Activated naive CD8-positive, alpha-beta T cell treated with anti-CD3 and anti-CD28 coated beads, Interleukin-2, amount 50 U/mL, for 24 hours (primary cell): Measurements from ENCODE around the gene SPOCK1.

Experiments used
- ATAC-seq: fragments of 150-1000 bp; cut with Tn5 transposase; one replicate; pipeline ENCODE4 v1.10.0; 2021
- DNase-seq: peaks from one replicate; pipeline ENCODE4 v3.0.0; 2021
- H3K27ac Mint-ChIP-seq: one replicate; pipeline ENCODE4 v1.8.0; 2021; ENCODE audit warnings: mild to moderate bottlenecking, mixed read lengths
- H3K27me3 Mint-ChIP-seq: one replicate; pipeline ENCODE4 v1.8.0; 2021; ENCODE audit warnings: mixed read lengths
- H3K36me3 Mint-ChIP-seq: one replicate; pipeline ENCODE4 v1.8.0; 2021; ENCODE audit warnings: low read depth, mixed read lengths
- H3K4me1 Mint-ChIP-seq: one replicate; pipeline ENCODE4 v1.8.0; 2021; ENCODE audit warnings: mixed read lengths
- H3K4me3 Mint-ChIP-seq: one replicate; pipeline ENCODE4 v1.8.0; 2021; ENCODE audit warnings: mild to moderate bottlenecking, moderate library complexity, mixed read lengths
- H3K9me3 Mint-ChIP-seq: one replicate; pipeline ENCODE4 v1.8.0; 2021; ENCODE audit warnings: mixed read lengths

SPOCK1 gene

DNA sequence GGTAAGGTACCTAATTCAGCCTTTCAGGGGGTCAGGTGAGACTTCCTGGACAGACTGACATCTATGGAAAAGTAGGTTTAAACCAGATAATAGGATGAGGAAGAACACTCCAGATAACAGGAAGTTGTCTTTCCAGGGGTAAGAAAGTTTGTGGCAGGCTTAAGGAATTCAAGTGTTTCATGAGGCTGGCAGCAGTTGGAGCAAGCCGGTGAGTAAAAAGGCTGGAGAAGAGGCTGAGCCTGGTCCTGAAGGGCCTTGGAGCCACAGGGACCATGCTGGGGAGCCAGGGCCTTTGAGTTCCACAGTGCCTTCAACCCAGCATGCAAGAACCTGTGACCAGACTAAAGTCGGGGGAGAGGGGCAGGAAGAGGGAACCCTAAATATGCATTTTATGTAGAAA is 353.4 kb downstream of the SPOCK1 start:
- Mint-ChIP-seq H3K4me1 (no peaks in the 10 kb centered on the region), H3K27me3 (peaks cover 7% of the 10 kb centered on the region), H3K9me3 (no peaks in the 10 kb centered on the region), H3K27ac (no peak overlapping the region), H3K4me3 (no peak overlapping the region), H3K36me3 (no peaks in the 10 kb centered on the region)
- no peak for ATAC-seq
- DNase-seq = no peak

DNA sequence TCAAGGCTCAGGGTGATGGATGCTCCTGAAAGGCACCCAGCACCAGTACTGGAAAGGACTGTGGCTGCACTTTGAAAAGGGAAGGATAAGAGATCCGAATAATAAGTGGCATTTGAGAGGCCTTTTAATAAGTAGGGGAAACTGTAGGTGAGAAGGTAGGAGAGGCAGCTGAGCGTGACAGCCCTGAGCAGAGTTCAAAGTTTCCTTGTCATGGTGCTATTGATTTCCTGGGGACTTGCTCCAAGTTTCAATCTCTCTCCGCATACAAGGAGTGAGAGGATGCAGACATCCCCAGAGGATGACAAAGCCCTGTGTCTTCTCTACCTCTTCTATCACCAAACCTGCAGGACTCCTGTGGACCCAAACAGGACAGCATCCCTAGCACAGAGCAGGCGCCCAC is 354.5 kb downstream of the SPOCK1 start:
- ATAC-seq = no peak
- H3K4me3 Mint-ChIP-seq = no peak overlapping the region
- DNase-seq = no peak
- H3K9me3 Mint-ChIP-seq = no peaks in the 10 kb centered on the region
- H3K27me3 Mint-ChIP-seq = peaks cover 7% of the 10 kb centered on the region
- no peaks in the 10 kb centered on the region for H3K36me3 Mint-ChIP-seq
- no peak overlapping the region for H3K27ac Mint-ChIP-seq
- no peaks in the 10 kb centered on the region for H3K4me1 Mint-ChIP-seq

DNA sequence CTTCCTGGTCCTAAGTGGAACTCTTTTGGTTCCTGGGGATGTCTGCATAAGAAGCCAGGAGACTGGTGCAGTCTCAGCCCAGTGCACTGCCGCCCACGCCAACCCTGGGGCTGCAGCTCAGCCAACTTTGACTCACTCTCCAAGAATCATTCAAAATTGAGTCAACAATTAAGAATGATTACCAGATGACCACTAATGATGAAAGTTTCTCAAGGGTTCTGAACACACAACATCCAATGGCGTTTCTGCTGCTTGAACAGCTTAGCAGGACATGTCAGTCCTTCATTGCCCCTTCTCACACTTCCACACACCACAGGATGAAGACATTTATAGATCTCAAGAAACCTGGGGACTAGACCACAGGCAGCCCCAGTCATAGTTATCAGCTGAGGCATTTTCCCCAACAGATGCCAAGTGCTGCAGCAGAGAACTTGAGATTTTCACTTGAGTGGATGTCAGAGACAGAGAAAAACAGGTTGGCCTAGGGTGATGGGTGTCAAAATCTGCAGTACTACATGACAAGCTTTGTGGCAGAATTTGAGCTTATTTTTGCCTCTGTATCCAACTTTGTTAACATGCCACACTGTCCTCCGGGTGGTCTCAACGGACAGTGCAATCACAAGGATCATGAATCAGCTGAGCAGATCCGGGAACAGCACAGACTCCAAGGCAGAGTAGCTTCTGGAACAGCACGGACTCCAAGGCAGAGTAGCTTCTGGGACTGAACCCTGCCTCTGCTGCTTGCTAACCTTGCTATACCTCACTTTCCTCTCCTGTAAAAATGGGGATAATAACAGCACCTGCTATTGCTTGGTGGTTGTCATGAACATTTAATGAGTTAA is 356.1 kb downstream of the SPOCK1 start:
- ATAC-seq = no peak
- H3K9me3 Mint-ChIP-seq = no peaks in the 10 kb centered on the region
- no peak overlapping the region for H3K4me3 Mint-ChIP-seq
- H3K4me1 Mint-ChIP-seq = no peaks in the 10 kb centered on the region
- H3K36me3 Mint-ChIP-seq = no peaks in the 10 kb centered on the region
- H3K27ac Mint-ChIP-seq = no peak overlapping the region
- no peak for DNase-seq
- H3K27me3 Mint-ChIP-seq = peaks cover 5% of the 10 kb centered on the region

DNA sequence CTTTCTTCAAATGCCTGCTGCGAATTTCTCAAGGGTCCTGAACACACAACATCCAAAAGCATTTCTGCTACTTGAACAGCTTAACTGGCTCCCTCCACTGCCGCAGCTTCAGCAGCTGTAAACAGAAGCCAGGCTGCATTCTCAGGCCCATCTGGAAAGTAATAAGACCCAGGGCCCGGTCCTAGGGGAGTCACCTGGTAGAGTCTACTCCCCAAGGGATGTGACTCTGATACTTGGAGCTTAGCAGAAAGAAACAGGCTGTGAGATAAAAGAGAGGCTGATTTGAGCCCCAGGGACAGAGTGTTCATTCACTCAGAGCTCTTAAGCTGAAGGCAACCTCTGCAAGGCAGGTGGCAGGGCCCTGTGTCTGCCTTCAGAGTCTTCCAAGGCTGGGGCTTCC is 356.8 kb downstream of the SPOCK1 start:
- no peak overlapping the region for H3K27ac Mint-ChIP-seq
- peaks cover 4% of the 10 kb centered on the region for H3K27me3 Mint-ChIP-seq
- no peaks in the 10 kb centered on the region for H3K9me3 Mint-ChIP-seq
- no peak for ATAC-seq
- H3K36me3 Mint-ChIP-seq = no peaks in the 10 kb centered on the region
- no peak overlapping the region for H3K4me3 Mint-ChIP-seq
- DNase-seq = no peak
- no peaks in the 10 kb centered on the region for H3K4me1 Mint-ChIP-seq

DNA sequence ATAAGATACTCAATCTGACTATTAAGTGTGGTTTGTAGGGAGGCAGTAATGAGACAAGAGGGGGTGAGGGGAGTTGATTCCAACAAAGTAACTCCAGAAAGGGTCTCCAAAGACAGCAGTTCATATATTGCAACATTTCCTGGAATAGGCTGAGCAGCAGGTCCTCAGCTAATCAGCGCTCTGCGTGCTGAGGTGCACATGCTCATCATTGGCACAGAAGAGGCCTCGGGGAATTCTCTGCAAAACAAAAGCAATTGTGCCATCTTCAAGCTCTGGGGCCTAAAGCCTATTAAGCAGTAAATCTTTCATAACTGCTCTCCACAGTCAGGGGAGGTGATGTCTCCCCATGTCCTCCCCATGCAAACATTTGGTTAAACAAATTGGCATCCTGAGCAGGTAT is 357.3 kb downstream of the SPOCK1 start:
- DNase-seq (no peak), ATAC-seq (no peak)
- Mint-ChIP-seq H3K4me1 (no peaks in the 10 kb centered on the region), H3K9me3 (no peaks in the 10 kb centered on the region), H3K27ac (no peak overlapping the region), H3K27me3 (peaks cover 1% of the 10 kb centered on the region), H3K36me3 (no peaks in the 10 kb centered on the region), H3K4me3 (no peak overlapping the region)

DNA sequence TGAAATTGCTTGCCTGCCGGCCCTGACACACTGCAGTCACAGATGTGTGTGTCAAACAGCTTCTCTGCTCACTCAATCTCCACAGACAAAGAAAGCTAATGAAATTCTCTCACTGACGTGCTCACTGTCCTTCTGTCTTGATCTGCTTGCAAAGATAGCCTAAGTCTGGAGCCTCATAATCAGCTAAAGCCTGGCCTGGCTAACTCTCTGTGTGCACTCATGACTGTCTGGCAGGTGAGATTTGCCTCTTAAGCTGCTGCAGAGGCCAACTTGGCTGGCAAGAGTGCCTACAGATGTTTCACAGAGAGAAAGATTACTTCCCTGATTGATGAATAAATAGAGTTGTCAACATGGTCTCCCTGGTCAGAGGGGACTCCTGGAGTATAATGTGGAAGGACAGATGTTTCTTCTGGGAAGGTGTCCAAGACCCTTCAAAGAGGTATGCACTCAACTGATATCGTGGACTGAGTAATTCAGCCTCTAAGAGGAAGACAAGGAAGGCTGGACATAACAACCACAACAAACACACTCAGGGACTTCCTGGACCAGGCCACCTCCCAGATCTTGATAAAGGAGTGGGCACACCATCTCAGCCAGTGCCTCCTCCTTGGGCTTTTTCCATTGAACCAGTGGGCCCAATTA is 362.0 kb downstream of the SPOCK1 start:
- H3K27me3 Mint-ChIP-seq = peaks cover 3% of the 10 kb centered on the region
- H3K4me3 Mint-ChIP-seq = no peak overlapping the region
- no peak overlapping the region for H3K27ac Mint-ChIP-seq
- ATAC-seq (no peak), DNase-seq (no peak)
- H3K36me3 Mint-ChIP-seq = no peaks in the 10 kb centered on the region
- H3K4me1 Mint-ChIP-seq = no peaks in the 10 kb centered on the region
- no peaks in the 10 kb centered on the region for H3K9me3 Mint-ChIP-seq

DNA sequence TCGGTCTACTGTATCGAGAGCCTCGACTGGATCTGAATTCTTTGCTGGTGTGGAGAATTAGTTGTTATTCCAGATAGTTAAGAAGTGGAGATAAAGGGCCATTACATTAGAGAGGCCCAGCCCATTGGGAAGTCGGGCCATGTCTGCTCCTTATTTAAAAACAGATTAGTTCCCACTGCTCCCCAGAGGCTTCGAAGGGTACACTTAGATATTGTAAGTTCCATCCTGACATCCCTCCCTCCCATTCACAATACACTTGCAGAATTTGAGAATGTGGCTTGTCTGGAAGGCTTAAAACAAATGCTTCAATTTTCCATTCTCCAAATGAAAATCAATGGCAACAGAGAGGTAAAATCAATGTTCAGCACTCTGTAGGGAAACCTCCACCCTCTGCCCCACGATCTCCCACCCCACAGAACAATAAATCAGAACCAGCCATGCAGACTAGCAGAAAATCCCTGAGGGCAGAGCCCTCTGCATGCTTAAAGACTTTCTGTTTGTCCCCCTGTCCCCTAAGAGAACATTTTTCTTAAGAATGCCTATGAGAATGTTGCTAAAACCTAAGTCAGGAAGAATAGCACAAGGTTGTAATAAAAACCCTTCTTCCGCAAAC is 364.1 kb downstream of the SPOCK1 start:
- Mint-ChIP-seq H3K27ac (no peak overlapping the region), H3K9me3 (no peaks in the 10 kb centered on the region), H3K4me1 (no peaks in the 10 kb centered on the region), H3K36me3 (no peaks in the 10 kb centered on the region), H3K4me3 (no peak overlapping the region), H3K27me3 (peaks cover 3% of the 10 kb centered on the region)
- DNase-seq (no peak), ATAC-seq (no peak)

DNA sequence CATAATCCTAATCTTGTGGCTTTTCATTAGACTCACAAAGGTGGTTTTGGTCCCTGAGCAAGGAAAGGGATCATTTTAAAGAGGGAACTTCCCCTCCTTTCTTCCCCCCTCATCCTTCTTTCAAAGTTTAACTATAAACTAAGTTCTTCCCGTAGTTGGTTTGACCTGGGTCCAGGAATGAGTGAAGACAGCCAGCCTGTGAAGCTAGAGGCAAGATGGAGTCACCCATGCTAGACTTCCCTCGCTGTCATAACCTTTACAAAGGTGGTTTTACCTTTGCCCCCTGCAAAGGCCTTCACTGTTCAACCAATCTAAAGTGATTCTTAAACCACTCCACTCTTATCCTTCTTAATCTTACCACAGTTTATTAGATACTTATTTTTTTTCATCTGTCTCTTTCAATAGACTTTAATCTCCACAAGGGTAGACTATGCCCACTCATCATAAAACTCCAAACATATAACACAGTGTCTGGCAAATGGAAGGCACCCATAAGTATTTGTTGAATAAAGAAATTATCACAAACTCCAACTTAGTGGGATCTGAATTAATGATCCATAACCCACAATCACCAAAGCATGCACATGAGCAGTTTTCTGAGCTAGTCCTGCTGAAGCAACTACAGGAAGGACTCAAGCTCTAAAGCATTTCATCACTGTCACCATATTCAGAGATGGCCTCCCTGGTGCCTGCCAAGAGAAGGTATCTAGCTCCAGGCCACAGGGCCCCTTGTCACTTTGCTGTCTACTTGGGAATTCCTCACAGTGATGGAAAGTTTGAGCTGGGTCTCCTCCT is 369.0 kb downstream of the SPOCK1 start:
- DNase-seq = no peak
- H3K27ac Mint-ChIP-seq = no peak overlapping the region
- ATAC-seq = no peak
- H3K36me3 Mint-ChIP-seq = no peaks in the 10 kb centered on the region
- no peaks in the 10 kb centered on the region for H3K9me3 Mint-ChIP-seq
- no peak overlapping the region for H3K4me3 Mint-ChIP-seq
- peaks cover 4% of the 10 kb centered on the region for H3K27me3 Mint-ChIP-seq
- no peaks in the 10 kb centered on the region for H3K4me1 Mint-ChIP-seq

DNA sequence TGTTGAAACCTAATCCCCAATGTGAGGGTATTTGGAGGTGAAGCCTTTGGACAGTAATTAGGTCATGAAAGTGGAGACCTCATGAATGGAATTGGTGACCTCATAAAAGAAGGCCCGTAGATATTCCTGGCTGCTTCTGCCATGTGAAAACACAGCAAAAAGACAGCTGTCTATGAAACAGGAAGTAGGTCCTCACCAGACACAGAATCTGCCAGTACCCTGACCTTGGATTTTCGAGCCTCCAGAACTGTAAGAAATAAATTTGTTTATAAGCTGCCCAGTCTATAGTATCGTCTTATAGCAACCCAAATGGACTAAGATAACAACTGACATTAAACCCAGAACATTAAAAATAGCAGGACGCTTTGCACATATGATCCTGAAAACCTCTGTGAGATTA is 371.1 kb downstream of the SPOCK1 start:
- Mint-ChIP-seq H3K4me3 (no peak overlapping the region), H3K27me3 (peaks cover 2% of the 10 kb centered on the region), H3K4me1 (no peaks in the 10 kb centered on the region), H3K27ac (no peak overlapping the region), H3K9me3 (no peaks in the 10 kb centered on the region), H3K36me3 (no peaks in the 10 kb centered on the region)
- no peak for ATAC-seq
- no peak for DNase-seq

DNA sequence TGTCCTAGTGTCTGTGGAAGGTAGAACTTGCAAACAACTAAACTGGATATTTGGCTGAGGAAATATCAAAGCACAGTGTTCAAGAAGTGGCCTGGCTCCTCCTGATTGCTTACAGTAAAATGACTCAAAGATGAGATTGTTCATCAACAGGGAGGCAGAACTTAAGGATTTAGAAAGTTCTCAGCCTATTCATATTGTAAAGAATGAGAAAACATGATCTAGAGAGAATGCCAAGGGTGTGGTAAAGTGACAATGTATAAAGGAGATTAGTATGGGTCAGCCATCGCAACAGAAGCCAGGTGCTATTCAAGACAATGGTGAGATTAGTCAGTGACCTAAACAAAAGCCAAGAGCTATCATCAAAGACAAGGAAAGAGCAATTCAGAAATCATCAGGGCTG is 372.3 kb downstream of the SPOCK1 start:
- DNase-seq (no peak), ATAC-seq (no peak)
- H3K9me3 Mint-ChIP-seq = no peaks in the 10 kb centered on the region
- no peak overlapping the region for H3K27ac Mint-ChIP-seq
- H3K4me3 Mint-ChIP-seq = no peak overlapping the region
- H3K27me3 Mint-ChIP-seq = peaks cover 2% of the 10 kb centered on the region
- no peaks in the 10 kb centered on the region for H3K4me1 Mint-ChIP-seq
- H3K36me3 Mint-ChIP-seq = no peaks in the 10 kb centered on the region

DNA sequence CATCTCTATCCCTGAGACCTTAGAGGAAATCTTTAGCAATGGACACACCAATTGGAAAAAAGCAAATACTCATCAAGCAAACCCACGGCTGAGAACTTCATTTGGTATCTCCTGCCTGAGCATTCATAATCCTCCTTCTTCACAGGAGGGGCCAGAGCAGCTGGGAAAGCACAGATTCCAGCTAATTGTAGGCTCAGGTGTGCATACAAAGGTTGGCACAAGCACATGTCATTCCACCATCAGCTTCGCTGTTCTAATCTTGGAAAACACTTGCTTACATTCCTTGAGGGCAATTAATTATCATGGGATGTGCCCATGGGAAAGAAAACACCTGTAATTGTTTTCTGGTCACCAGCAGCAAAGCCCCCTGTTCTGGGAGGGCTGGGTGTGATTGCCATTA is 376.6 kb downstream of the SPOCK1 start:
- Mint-ChIP-seq H3K4me1 (no peaks in the 10 kb centered on the region), H3K36me3 (no peaks in the 10 kb centered on the region), H3K4me3 (no peak overlapping the region), H3K27ac (no peak overlapping the region), H3K9me3 (no peaks in the 10 kb centered on the region), H3K27me3 (no peaks in the 10 kb centered on the region)
- ATAC-seq (no peak), DNase-seq (no peak)

DNA sequence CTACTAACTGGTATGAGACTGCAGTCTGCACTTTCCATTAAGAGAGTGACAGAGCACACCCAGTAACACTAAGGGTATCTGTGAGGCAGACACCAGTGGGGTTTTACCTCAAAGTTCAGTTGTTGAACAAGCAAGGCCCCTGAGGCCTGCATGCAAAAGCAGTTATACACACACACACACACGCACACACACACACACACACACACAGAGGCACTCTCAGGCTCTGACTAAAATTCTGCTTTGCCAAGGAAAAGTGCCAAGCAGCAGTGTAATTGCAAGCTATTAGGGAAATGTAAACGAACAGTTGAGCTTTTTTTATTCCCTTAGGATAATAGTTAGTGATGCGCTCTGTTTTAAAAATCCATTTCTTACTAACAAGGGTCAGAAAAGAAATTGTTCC is 377.1 kb downstream of the SPOCK1 start:
- ATAC-seq (no peak), DNase-seq (no peak)
- Mint-ChIP-seq H3K9me3 (no peaks in the 10 kb centered on the region), H3K27ac (no peak overlapping the region), H3K4me3 (no peak overlapping the region), H3K36me3 (no peaks in the 10 kb centered on the region), H3K4me1 (no peaks in the 10 kb centered on the region), H3K27me3 (no peaks in the 10 kb centered on the region)

DNA sequence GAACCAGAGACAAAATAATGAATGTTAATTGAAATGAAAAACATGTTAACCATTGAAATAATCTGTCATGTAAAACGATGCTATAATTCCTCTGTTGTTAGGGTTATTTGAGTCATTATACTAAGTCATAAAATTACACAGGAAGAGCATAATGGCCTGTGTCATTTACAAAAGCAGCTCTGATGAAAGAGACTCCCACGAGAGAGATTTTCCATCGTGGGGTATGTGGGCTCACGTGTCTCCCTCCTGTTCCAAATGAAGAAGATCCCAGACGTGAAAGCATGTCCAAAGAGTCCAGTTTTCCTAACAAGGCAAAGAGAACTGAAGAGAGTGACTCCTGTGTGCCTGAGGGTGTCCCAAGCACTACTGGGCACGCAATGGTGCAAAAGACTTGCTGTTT is 379.8 kb downstream of the SPOCK1 start:
- no peak overlapping the region for H3K4me3 Mint-ChIP-seq
- H3K4me1 Mint-ChIP-seq = no peaks in the 10 kb centered on the region
- H3K27ac Mint-ChIP-seq = no peak overlapping the region
- H3K9me3 Mint-ChIP-seq = no peaks in the 10 kb centered on the region
- DNase-seq (no peak), ATAC-seq (no peak)
- H3K27me3 Mint-ChIP-seq = peaks cover 2% of the 10 kb centered on the region
- no peaks in the 10 kb centered on the region for H3K36me3 Mint-ChIP-seq

DNA sequence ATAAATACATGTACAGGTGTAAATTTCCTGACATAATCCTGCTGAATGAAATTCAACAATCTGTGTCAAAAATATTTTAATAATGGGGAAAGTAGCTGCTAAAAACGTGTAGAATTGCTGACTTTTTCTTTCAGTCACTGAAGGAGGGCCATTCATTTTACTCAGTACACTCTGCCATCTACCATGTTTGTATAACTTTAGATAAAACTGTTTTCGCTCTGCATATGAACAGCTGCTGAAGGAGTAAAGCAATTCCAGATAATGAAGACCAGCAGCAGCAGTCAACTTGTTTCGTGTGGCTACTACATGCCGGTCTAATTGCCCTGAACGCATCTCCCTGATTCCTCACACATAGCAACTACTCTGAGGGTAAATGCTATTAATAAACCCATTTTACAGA is 380.5 kb downstream of the SPOCK1 start:
- no peaks in the 10 kb centered on the region for H3K9me3 Mint-ChIP-seq
- no peaks in the 10 kb centered on the region for H3K4me1 Mint-ChIP-seq
- ATAC-seq = no peak
- peaks cover 2% of the 10 kb centered on the region for H3K27me3 Mint-ChIP-seq
- no peak for DNase-seq
- no peak overlapping the region for H3K27ac Mint-ChIP-seq
- H3K4me3 Mint-ChIP-seq = no peak overlapping the region
- H3K36me3 Mint-ChIP-seq = no peaks in the 10 kb centered on the region

DNA sequence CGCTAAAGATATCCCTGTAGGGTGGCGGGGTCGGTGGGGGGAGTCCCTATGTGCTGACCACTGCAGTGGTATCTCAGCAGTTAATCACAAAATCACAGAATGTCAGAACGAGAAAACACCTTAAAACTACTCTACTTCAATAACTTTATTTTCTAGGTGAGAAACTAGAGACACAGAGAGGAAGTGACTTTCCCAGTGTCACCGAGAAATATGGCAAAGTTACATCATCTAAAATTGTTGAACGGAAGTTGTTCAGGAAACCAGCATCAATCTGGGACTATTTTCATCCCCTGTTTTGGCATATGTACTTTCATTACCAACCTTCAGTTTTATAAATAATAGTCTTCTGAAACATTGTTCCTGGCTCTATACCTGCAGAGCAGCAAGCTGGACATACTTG is 384.0 kb downstream of the SPOCK1 start:
- H3K9me3 Mint-ChIP-seq = no peaks in the 10 kb centered on the region
- peaks cover 2% of the 10 kb centered on the region for H3K27me3 Mint-ChIP-seq
- no peak for DNase-seq
- no peak overlapping the region for H3K4me3 Mint-ChIP-seq
- H3K27ac Mint-ChIP-seq = no peak overlapping the region
- ATAC-seq = no peak
- H3K4me1 Mint-ChIP-seq = no peaks in the 10 kb centered on the region
- no peaks in the 10 kb centered on the region for H3K36me3 Mint-ChIP-seq
